Measurements from ENCODE around the gene TMEM47.

DNA sequence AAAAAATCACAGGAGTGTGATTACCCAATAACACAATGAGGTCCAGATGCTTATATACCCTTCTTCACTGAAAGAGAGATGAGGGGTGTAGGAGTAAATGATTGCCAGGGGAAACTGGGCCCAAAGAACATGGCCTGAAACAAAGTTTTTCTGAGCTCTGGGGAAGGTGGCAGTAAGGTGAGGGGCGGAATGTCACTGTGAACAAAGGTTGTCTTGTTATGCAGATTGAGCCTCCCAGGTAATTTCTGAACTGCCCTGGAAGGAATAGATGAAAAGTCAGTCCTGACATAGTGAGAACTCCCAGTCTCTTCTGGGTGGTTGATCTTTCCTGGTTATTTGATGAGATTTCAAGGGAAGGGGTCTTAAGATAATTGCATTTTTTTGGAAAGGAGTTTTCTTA lies 2.5 kb upstream of the TMEM47 start:
- TF ChIP-seq, protein P1, sequence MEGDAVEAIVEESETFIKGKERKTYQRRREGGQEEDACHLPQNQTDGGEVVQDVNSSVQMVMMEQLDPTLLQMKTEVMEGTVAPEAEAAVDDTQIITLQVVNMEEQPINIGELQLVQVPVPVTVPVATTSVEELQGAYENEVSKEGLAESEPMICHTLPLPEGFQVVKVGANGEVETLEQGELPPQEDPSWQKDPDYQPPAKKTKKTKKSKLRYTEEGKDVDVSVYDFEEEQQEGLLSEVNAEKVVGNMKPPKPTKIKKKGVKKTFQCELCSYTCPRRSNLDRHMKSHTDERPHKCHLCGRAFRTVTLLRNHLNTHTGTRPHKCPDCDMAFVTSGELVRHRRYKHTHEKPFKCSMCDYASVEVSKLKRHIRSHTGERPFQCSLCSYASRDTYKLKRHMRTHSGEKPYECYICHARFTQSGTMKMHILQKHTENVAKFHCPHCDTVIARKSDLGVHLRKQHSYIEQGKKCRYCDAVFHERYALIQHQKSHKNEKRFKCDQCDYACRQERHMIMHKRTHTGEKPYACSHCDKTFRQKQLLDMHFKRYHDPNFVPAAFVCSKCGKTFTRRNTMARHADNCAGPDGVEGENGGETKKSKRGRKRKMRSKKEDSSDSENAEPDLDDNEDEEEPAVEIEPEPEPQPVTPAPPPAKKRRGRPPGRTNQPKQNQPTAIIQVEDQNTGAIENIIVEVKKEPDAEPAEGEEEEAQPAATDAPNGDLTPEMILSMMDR (conservative IDR thresholded peaks at IDR 0.05; ENCODE audit: low read length), result no peak
- no peak for TF ChIP-seq EZH2phosphoT487 (IDR thresholded peaks at IDR 0.05; ENCODE audit: borderline replicate concordance, low read depth, low read length)

Data from OCI-LY7 (cell line).